Small intestine (tissue), 7 donors: ENCODE results near the gene JAG2. TPM values are rescaled to one million over a fixed set of nuclear protein-coding genes. Genes with fewer than 3 reads are reported as not detected.

Experiments
- DNase-seq, 2 donors: peaks; one replicate each; pipeline versions ENCODE4 v3.0.0 to v3.0.0-alpha.2; 2013
- FAIRE-seq: peaks from 2 replicates; lab custom pipeline; 2012; peaks lifted over from hg19 to GRCh38; lab: Jason Lieb, UNC
- H3K27ac ChIP-seq, 3 donors: one replicate each; pipeline ENCODE4 v1.5.1; 2013; ENCODE audit warnings: low read length in 2 of 3, mild to moderate bottlenecking in 2 of 3, control low read depth in 1 of 3, inconsistent platforms in 1 of 3, low read depth in 1 of 3, moderate library complexity in 1 of 3
- H3K27me3 ChIP-seq, 3 donors: one replicate each; pipeline ENCODE4 v1.6.1; 2013; ENCODE audit warnings: low read length in 3 of 3, inconsistent platforms in 1 of 3; ENCODE audit not compliant: control insufficient read depth in 3 of 3, insufficient read depth in 3 of 3
- H3K36me3 ChIP-seq, 3 donors: one replicate each; pipeline ENCODE4 v1.6.1; 2013; ENCODE audit warnings: low read length in 3 of 3, inconsistent platforms in 1 of 3, low read depth in 1 of 3, mild to moderate bottlenecking in 1 of 3, moderate library complexity in 1 of 3; ENCODE audit not compliant: control insufficient read depth in 3 of 3, insufficient read depth in 2 of 3
- H3K4me1 ChIP-seq, 3 donors: one replicate each; pipeline ENCODE4 v1.6.1; 2013; ENCODE audit warnings: low read length in 2 of 3, inconsistent platforms in 1 of 3, low read depth in 1 of 3, mild to moderate bottlenecking in 1 of 3, moderate library complexity in 1 of 3; ENCODE audit not compliant: control insufficient read depth in 3 of 3, insufficient read depth in 2 of 3
- H3K4me3 ChIP-seq, 3 donors: one replicate each; pipeline ENCODE4 v1.5.1; 2013; ENCODE audit warnings: low read length in 3 of 3, control low read depth in 1 of 3, inconsistent platforms in 1 of 3, low read depth in 1 of 3, mild to moderate bottlenecking in 1 of 3, moderate library complexity in 1 of 3
- H3K9me3 ChIP-seq, 2 donors: one replicate each; pipeline ENCODE4 v1.6.1; 2013; ENCODE audit warnings: low read depth in 1 of 2, low read length in 1 of 2; ENCODE audit not compliant: control insufficient read depth in 2 of 2, insufficient read depth in 1 of 2
- WGBS, 3 donors: extraction: QIAGEN DNeasy Blood & Tissue Kit; methylation state at CpG; one replicate each; pipeline ENCODE4 v1.1.7; 2013; 5-methylcytosine and 5-hydroxymethylcytosine counted together
- polyA plus RNA-seq, 4 donors: library from polyadenylated mRNA; stranded (reverse) in 3 of 4; unstranded in 1 of 4; fragments of 200-250 nt in 3 of 4; fragments of 120-200 nt in 1 of 4; gene quantifications; one replicate each; pipeline versions ENCODE4 v1.2.1 to v1.2.3, GENCODE V29; 2013
- donor health status: healthy with polysubstance abuse.
- donor health status: control.
- donor health status: control.
- donor health status: Bipolar disorder and iron deficiency.
- donor health status: healthy.

JAG2 gene
- polyA plus RNA-seq, 4 donors = 2.0 to 15.1 (median 4.8) TPM

- WGBS, 3 donors = 90 to 97% (median 93%) methylated on average over 7 of the region's 7 CpGs
- H3K4me1 ChIP-seq = no peaks in the 10 kb centered on the region
- peaks cover 0 to 23% of the 10 kb centered on the region in 2 donors for H3K9me3 ChIP-seq
- H3K36me3 ChIP-seq = no peaks in the 10 kb centered on the region
- no peak overlapping the region for H3K27ac ChIP-seq
- peaks cover 0 to 4% (median 3%) of the 10 kb centered on the region in 3 donors for H3K27me3 ChIP-seq
- FAIRE-seq (no peak), DNase-seq (no peak)
- no peak overlapping the region for H3K4me3 ChIP-seq
Measured at GRCh38 chr14:105102361-105102870, 66.2 kb downstream of the JAG2 start.

- Histone ChIP-seq H3K36me3 (peaks cover 0 to 9% (median 0%) of the 10 kb centered on the region in 3 donors), H3K9me3 (peaks cover 0 to 23% of the 10 kb centered on the region in 2 donors), H3K27ac (no peak overlapping the region), H3K4me3 (no peak overlapping the region), H3K27me3 (peaks cover 0 to 4% (median 3%) of the 10 kb centered on the region in 3 donors), H3K4me1 (no peaks in the 10 kb centered on the region)
- 88 to 91% (median 90%) methylated on average over 4 of the region's 4 CpGs for WGBS, 3 donors
- no peak for FAIRE-seq
- DNase-seq = no peak
Measured at GRCh38 chr14:105100910-105101309, 67.7 kb downstream of the JAG2 start.

- H3K9me3 ChIP-seq = peaks cover 0 to 23% of the 10 kb centered on the region in 2 donors
- H3K4me1 ChIP-seq = no peaks in the 10 kb centered on the region
- FAIRE-seq = no peak
- H3K4me3 ChIP-seq = no peak overlapping the region
- peaks cover 0 to 4% (median 3%) of the 10 kb centered on the region in 3 donors for H3K27me3 ChIP-seq
- 72 to 84% (median 83%) methylated on average over 6 of the region's 6 CpGs for WGBS, 3 donors
- H3K27ac ChIP-seq = no peak overlapping the region
- H3K36me3 ChIP-seq = peaks cover 0 to 14% (median 0%) of the 10 kb centered on the region in 3 donors
- no peak for DNase-seq
Measured at GRCh38 chr14:105099778-105100177, 68.8 kb downstream of the JAG2 start.

- Histone ChIP-seq H3K36me3 (peaks cover 0 to 14% (median 0%) of the 10 kb centered on the region in 3 donors), H3K4me3 (no peak overlapping the region), H3K27ac (no peak overlapping the region), H3K27me3 (peaks cover 0 to 4% (median 3%) of the 10 kb centered on the region in 3 donors), H3K4me1 (peaks cover 0 to 9% (median 0%) of the 10 kb centered on the region in 3 donors), H3K9me3 (peaks cover 0 to 21% of the 10 kb centered on the region in 2 donors)
- FAIRE-seq (no peak), DNase-seq (no peak)
- WGBS, 3 donors = 85 to 96% (median 89%) methylated on average over 8 of the region's 8 CpGs
Measured at GRCh38 chr14:105098316-105098715, 70.3 kb downstream of the JAG2 start.

GRCh38 chr14:105097794-105098127 lies 70.8 kb downstream of the JAG2 start:
- H3K27ac ChIP-seq = no peak overlapping the region
- no peak for DNase-seq

GRCh38 chr14:105096206-105096875 lies 72.2 kb downstream of the JAG2 start:
- DNase-seq = no peak
- H3K36me3 ChIP-seq = peaks cover 0 to 14% (median 0%) of the 10 kb centered on the region in 3 donors
- peaks cover 3 to 24% (median 5%) of the 10 kb centered on the region in 3 donors for H3K4me1 ChIP-seq
- no peak for FAIRE-seq
- 86 to 90% (median 87%) methylated on average over 14 to 15 of the region's 15 CpGs for WGBS, 3 donors
- no peak overlapping the region for H3K4me3 ChIP-seq
- H3K27me3 ChIP-seq = no peaks in the 10 kb centered on the region
- H3K9me3 ChIP-seq = peaks cover 0 to 19% of the 10 kb centered on the region in 2 donors
- H3K27ac ChIP-seq = no peak overlapping the region

More at GRCh38 chr14:105097794-105098127, 70.8 kb downstream of the JAG2 start:
- 78 to 86% (median 82%) methylated on average over 7 of the region's 7 CpGs for WGBS, 3 donors
- H3K36me3 ChIP-seq = peaks cover 0 to 14% (median 0%) of the 10 kb centered on the region in 3 donors
- no peak overlapping the region for H3K4me3 ChIP-seq
- peaks cover 0 to 19% of the 10 kb centered on the region in 2 donors for H3K9me3 ChIP-seq
- H3K4me1 ChIP-seq = peaks cover 0 to 11% (median 0%) of the 10 kb centered on the region in 3 donors
- peaks cover 0 to 3% (median 0%) of the 10 kb centered on the region in 3 donors for H3K27me3 ChIP-seq
- no peak for FAIRE-seq

- peaks cover 0 to 16% of the 10 kb centered on the region in 2 donors for H3K9me3 ChIP-seq
- peaks cover 3 to 35% (median 9%) of the 10 kb centered on the region in 3 donors for H3K4me1 ChIP-seq
- peaks cover 0 to 18% (median 0%) of the 10 kb centered on the region in 3 donors for H3K36me3 ChIP-seq
- no peaks in the 10 kb centered on the region for H3K27me3 ChIP-seq
- 95 to 98% (median 96%) methylated on average over 7 of the region's 7 CpGs for WGBS, 3 donors
- no peak overlapping the region for H3K27ac ChIP-seq
- no peak for FAIRE-seq
- no peak overlapping the region for H3K4me3 ChIP-seq
- no peak for DNase-seq
Measured at GRCh38 chr14:105095236-105095805, 73.3 kb downstream of the JAG2 start.

GRCh38 chr14:105094193-105094907 lies 74.2 kb downstream of the JAG2 start:
- Histone ChIP-seq H3K27me3 (no peaks in the 10 kb centered on the region), H3K9me3 (peaks cover 0 to 10% of the 10 kb centered on the region in 2 donors), H3K36me3 (peaks cover 0 to 23% (median 0%) of the 10 kb centered on the region in 3 donors), H3K4me3 (peak overlapping the region; percentile 68 to 94 (median 71)), H3K4me1 (peaks cover 3 to 37% (median 9%) of the 10 kb centered on the region in 3 donors), H3K27ac (peak overlapping the region in 1 of 3 donors; percentile 99)
- DNase-seq = no peak
- WGBS, 3 donors = 48 to 60% (median 60%) methylated on average over 13 to 14 of the region's 14 CpGs
- FAIRE-seq = no peak
